ENCODE results near the gene OPTN.
"Not testable (repeated sequence)": the region's sequence is repeated elsewhere in the genome, so short reads cannot be mapped to it uniquely, and the experiment has no call there.

Gene OPTN

DNA sequence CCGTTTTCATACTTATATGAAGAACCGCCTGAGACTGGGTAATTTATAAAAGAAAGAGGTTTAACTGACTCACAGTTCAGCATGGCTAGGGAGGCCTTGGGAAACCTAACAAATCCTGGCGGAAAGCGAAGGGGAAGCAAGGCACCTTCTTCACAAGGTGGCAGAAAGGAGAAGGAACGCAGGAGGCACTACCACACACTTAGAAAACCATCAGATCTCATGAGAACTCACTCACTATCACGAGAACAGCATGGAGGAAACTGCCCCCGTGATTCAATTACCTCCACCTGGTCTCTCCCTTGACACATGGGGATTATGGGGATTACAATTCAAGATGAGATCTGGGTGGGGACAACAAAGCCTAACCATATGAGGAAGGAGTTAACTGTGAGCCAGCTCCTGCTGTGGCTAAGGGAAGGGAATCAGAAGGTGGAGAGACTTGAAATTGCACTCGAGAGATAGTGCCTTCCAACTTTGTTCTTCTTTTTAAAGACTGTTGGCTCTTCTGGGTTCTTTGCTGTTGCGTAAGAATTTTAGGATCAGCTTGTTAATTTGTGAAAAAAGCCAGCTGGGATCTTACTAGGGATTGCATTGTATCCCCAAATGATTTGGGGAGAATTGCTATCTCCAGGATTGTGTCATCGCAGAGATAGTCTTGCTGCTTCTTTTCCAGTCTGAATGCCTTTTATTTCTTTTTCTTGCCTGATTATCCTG is 21.0 kb downstream of the OPTN start:
- no peak for DNase-seq (ENCODE audit: low read depth in 2 of 2)

DNA sequence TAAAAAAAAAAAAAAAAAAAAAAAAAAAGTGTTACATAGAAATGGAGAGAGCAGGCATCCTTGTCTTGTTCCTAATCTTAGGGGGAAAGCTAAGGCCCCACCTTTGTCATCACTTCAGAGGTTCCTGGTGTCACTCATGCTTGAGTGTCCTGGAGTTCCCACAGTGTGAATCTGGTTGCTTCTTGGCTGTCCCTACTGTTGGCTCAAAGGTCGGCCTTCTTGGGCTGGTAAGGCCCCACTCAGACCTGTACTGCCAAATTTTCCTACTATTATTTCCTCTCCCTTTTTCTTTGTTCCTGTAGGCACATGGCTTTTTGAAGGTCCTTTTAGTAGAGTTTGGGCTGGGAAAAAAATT is 21.5 kb downstream of the OPTN start:
- no peak for DNase-seq (ENCODE audit: low read depth in 2 of 2)

DNA sequence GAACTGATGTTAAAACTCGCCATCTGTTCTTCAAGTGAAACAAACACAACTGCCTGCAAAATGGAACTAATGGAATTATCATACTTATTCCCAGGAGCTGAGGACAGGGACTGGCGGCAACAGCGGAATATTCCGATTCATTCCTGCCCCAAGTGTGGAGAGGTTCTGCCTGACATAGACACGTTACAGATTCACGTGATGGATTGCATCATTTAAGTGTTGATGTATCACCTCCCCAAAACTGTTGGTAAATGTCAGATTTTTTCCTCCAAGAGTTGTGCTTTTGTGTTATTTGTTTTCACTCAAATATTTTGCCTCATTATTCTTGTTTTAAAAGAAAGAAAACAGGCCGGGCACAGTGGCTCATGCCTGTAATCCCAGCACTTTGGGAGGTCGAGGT is 36.7 kb downstream of the OPTN start:
- no peak for DNase-seq (ENCODE audit: low read depth in 2 of 2)

- no peak for DNase-seq (ENCODE audit: low read depth in 2 of 2)
These were observed 39.2 kb downstream of the OPTN start for GRCh38 chr10:13139150-13139549.

DNA sequence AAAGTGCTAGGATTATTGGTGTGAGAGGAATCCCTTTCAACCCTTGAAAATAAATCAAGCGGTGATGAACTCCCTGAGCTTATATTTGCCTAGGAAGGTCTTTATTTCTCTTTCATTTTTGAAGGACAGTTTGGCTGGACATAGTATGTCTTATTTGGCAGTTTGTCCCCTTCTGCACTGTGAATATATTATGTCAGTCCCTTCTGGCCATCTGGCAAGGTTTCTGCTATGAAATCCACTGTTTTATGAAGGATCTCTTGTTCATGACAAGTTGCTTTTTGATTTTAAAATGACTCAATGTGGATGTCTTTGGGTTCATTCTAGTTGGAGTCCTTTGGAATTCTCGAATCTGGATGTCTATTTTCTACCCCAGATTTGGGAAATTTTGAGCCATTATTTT is 39.7 kb downstream of the OPTN start:
- DNase-seq (ENCODE audit: low read depth in 2 of 2) = no peak

DNA sequence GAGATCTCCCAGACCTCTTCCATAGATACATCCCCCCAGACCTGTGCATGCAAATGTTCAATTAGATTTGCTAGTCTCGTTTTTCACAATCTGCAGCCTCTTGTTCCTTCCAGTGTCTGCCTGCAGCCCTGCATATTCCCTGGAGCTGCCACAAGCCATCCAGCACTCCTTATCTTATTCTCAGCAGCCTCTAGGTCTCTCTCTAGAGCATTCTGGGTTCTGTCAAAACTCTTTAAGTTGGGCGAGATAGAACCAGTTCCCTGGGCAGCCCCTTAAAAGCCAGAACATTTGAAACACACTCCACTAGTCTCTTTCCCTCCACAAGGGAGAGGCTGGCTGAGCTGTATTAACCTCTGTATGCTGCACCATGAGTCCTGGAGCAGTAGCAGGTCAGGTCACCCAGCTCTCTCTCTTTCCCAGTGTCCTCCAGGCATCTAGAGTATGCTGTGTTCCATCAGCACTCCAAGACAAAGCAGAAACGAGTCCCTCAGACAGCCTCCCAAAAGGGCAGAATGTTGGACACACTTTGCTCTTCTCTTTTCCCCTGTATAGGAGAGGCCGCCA is 40.7 kb downstream of the OPTN start:
- DNase-seq (ENCODE audit: low read depth in 2 of 2) = no peak

GRCh38 chr10:13143766-13144165 is 43.8 kb downstream of the OPTN start:
- DNase-seq (ENCODE audit: low read depth in 2 of 2) = no peak

GRCh38 chr10:13144814-13145213 is 44.9 kb downstream of the OPTN start:
- DNase-seq (ENCODE audit: low read depth in 2 of 2) = no peak

- DNase-seq (ENCODE audit: low read depth in 2 of 2) = no peak
These were observed 46.4 kb downstream of the OPTN start for GRCh38 chr10:13146379-13146778.

GRCh38 chr10:13147161-13147560 is 47.2 kb downstream of the OPTN start:
- no peak for DNase-seq (ENCODE audit: low read depth in 2 of 2)

DNA sequence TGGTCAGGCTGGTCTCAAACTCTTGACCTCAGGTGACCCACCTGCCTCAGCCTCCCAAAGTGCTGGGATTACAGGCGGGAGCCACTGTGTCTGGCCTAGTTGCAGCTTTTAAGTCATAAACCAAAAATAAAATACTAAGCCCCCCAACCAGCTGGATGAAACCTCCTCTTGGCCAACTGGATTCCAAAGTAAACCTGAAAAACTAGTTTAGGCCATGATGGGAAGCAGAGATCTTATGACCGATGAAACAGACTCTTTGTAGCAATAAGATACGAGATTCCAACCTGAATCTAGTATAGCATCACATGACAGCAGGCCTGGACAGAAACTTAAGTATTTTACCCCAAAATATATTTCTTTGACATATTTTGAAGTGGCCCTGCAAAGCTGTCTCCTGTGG is 52.3 kb downstream of the OPTN start:
- no peak for DNase-seq (ENCODE audit: low read depth in 2 of 2)

DNA sequence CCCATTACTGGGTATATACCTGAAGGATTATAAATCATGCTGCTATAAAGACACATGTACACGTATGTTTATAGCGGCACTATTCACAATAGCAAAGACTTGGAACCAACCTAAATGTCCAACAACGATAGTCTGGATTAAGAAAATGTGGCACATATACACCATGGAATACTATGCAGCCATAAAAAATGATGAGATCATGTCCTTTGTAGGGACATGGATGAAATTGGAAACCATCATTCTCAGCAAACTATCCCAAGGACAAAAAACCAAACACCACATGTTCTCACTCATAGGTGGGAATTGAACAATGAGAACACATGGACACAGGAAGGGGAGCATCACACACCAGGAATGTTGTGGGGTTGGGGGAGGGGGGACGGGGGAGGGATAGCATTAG is 55.9 kb downstream of the OPTN start:
- not testable (repeated sequence) for DNase-seq (ENCODE audit: low read depth in 2 of 2)

- DNase-seq (ENCODE audit: low read depth in 2 of 2) = no peak
These were observed 58.4 kb downstream of the OPTN start for GRCh38 chr10:13158401-13158800.

DNA sequence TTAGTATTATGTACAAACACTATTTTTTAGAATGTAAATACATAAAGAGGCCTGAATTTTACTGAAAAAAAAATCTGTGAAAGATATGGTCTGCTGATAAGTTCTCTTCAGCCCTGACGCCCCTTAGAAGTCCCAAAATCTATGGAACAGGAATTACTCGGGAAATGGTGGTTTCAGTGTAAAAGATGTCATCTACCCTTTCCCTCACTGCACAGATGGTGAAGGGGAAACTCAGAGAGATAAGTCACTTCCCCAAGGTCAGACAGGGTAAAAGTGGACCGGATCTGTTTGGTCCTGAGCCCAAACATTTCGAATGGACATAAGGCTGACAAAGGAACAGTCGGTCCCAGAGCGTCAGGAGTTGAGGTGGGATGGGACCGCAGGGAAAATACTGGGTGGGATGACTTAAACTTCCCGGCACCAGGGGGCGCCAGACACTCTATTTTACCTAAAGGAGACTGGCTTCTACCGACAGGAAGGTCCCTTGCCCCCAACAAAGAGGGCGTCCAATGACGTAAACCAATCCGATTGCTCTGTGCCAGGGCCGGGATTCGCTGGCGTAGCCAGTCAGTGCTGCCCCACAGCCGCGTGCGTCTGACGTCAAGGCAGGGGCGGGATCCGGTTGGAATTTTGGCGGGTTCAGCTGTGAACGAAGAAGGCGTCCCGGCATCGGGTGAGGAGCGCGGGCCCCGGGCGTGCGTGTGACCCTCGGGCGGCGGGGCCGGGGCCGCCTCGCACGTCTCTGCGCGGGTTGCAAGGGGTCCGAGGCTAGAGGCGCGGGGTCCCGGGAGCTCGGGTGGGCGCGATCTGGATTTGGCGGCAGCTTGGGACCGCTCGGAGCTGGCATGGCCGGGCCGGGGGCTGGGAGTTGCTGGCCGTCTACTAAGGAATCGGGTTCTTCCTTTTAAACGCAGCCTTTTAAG is 61.2 kb downstream of the OPTN start, which contains the start of gene MCM10:
MCM10 (plus strand) TSS at position 625 of the 923 bp plus-strand sequence. CDS start 2,645 bp downstream, outside the sequence.
- peak; percentile 95 for DNase-seq (ENCODE audit: low read depth in 2 of 2)

GRCh38 chr10:13161857-13162271 is 61.9 kb downstream of the OPTN start:
- no peak for DNase-seq (ENCODE audit: low read depth in 2 of 2)

DNA sequence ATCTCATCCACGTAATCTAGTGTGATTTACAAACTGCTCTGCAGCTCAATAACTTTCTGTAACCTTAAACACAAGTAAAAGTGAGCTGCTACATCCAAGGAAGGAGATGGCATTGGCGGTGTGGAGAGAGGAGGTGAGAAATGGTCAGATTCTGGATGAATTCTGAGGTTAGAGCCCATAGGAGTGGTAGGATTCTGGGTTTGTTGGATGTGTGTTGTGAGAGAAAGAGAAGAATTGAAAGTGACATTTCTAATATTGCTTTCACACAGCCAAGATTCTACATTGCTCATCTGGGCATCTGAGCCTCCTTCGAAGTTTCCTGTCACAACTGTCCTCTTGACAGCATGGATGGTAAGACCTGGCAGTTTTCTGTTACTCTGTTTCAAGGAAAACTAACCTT is 63.9 kb downstream of the OPTN start:
- no peak for DNase-seq (ENCODE audit: low read depth in 2 of 2)

- DNase-seq (ENCODE audit: low read depth in 2 of 2) = no peak
These were observed 65.2 kb downstream of the OPTN start for GRCh38 chr10:13165177-13165576.

GRCh38 chr10:13167568-13167967 is 67.6 kb downstream of the OPTN start:
- no peak for DNase-seq (ENCODE audit: low read depth in 2 of 2)

GRCh38 chr10:13168781-13169180 is 68.8 kb downstream of the OPTN start:
- no peak for DNase-seq (ENCODE audit: low read depth in 2 of 2)

DNA sequence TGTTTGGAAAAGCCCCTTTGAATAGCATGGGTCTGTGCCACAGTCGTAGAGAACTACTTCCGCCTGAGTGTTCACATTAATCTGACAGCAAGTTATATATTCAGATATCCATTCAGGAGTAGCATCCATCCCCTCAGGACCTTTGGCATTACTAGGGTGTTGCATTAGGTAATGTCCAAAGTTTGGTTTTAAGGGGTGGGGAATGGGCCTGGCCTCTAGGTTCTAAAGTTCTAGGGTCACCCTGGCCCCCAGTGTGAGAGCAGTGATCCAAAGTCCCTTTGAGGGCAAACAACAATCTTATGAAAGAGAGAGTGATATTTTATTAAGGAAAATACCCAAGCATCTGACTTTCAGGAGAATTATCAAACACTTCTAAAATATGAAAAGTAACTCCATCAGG is 73.7 kb downstream of the OPTN start:
- no peak for DNase-seq (ENCODE audit: low read depth in 2 of 2)

GRCh38 chr10:13180788-13181187 is 80.8 kb downstream of the OPTN start:
- DNase-seq (ENCODE audit: low read depth in 2 of 2) = no peak

DNA sequence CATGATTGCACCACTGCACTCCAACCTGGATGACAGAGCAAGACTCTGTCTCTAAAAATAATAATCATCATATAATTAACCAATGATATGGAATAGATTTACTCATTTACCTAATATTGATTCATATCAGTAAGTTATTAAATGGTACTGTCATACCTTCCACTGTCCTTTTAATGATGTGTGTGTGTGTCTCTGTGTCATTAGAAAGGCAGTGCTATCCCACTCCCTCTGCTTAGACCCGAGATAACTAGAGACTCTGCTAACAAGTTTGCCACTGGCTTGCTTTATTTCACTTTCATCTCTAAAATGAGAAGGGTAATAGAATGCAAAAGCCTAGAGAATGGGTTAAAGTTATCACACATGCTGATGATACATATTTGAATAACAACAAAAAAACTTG is 82.5 kb downstream of the OPTN start:
- no peak for DNase-seq (ENCODE audit: low read depth in 2 of 2)

GRCh38 chr10:13183625-13184024 is 83.7 kb downstream of the OPTN start:
- no peak for DNase-seq (ENCODE audit: low read depth in 2 of 2)

Data from activated CD8-positive, alpha-beta memory T cell treated with anti-CD3 and anti-CD28 coated beads for 4 hours (primary cell).